K562 (cell line): ENCODE data around the gene DPF1. TPM values are rescaled to one million over a fixed set of nuclear protein-coding genes. Genes with fewer than 3 reads are reported as not detected.

ENCODE experiments used
- ARID1B ChIP-seq: fragments of 450-650 bp; IDR thresholded peaks from 2 replicates; pipeline ENCODE4 v1.6.1; 2016; ENCODE audit warnings: antibody characterized with exemption, mild to moderate bottlenecking, inconsistent platforms
- CBFA2T3 ChIP-seq: fragments of 450-650 bp; IDR thresholded peaks from 2 replicates; pipeline ENCODE4 v1.6.1; 2017
- CBX1 ChIP-seq: sonication (generic); IDR thresholded peaks from 2 replicates; pipeline ENCODE4 v1.6.1; 2016; ENCODE audit warnings: antibody characterized with exemption, low read depth, mild to moderate bottlenecking
- CSDE1 ChIP-seq, 2 experiments: fragments of 450-650 bp; IDR thresholded peaks; 2 replicates each; pipeline ENCODE4 v1.6.1; 2016; ENCODE audit warnings: mild to moderate bottlenecking in 1 of 2
- ESRRA ChIP-seq: fragments of 450-650 bp; IDR thresholded peaks from 2 replicates; pipeline ENCODE4 v1.6.1; 2014; ENCODE audit warnings: low read depth, mild to moderate bottlenecking, moderate library complexity, borderline replicate concordance
- MAFG ChIP-seq: fragments of 450-650 bp; conservative IDR thresholded peaks from 2 replicates; pipeline ENCODE4 v1.6.1; 2016; ENCODE audit warnings: missing genetic modification characterization, missing compliant biosample characterization
- MCM3 ChIP-seq: fragments of 450-650 bp; IDR thresholded peaks from 2 replicates; pipeline ENCODE4 v1.6.1; 2016
- MIER1 ChIP-seq: fragments of 450-650 bp; IDR thresholded peaks from 2 replicates; pipeline ENCODE4 v1.6.1; 2016; ENCODE audit warnings: antibody characterized with exemption, mild to moderate bottlenecking, low read depth
- POLR3G ChIP-seq: IDR thresholded peaks from 2 replicates; pipeline ENCODE4 v1.6.1; 2011; ENCODE audit not compliant: insufficient read length, insufficient replicate concordance; ENCODE audit errors: extremely low read depth
- RFX7 ChIP-seq: fragments of 250-450 bp; sonication (Bioruptor Pico); IDR thresholded peaks from 2 replicates; pipeline ENCODE4 v1.5.1; 2021; ENCODE audit warnings: mild to moderate bottlenecking
- SAFB ChIP-seq: fragments of 200-400 bp; formaldehyde crosslinking; IDR thresholded peaks from 2 replicates; pipeline ENCODE4 v1.6.1; 2017; ENCODE audit warnings: low read depth, low read length, borderline replicate concordance
- ZNF12 ChIP-seq: sonication (generic); formaldehyde crosslinking; IDR thresholded peaks from 2 replicates; pipeline ENCODE4 v1.4.0; 2020; ENCODE audit warnings: mild to moderate bottlenecking, missing genetic modification reagents
- ZNF384 ChIP-seq: IDR thresholded peaks from 2 replicates; pipeline ENCODE4 v1.6.1; 2012; ENCODE audit warnings: low read depth, low read length, improper control_type of control experiment
- polyA plus RNA-seq, 8 experiments: library from polyadenylated mRNA; depleted of rRNA in 4 of 8; stranded (reverse) in 5 of 8; unstranded in 3 of 8; fragments of >200 nt; fragmentation: Nextera tagmentation in 2 of 8; fragmentation: Illumina TruSeq in 1 of 8; extraction: Ambion mirVana in 2 of 8; extraction: Trizol in 1 of 8; gene quantifications; 2 replicates each; pipeline versions ENCODE4 v1.2.1 to v1.2.3, GENCODE V29; 2011 to 2014; ENCODE audit warnings: inconsistent platforms in 1 of 8, missing spikeins in 1 of 8
- total RNA-seq, 7 experiments: library from RNA; depleted of rRNA in 6 of 7; stranded (reverse); fragments of >200 nt in 6 of 7; fragmentation: Illumina TruSeq in 2 of 7; extraction: Trizol in 2 of 7; gene quantifications; 2 replicates each; pipeline versions ENCODE4 v1.2.1 to v1.2.3, GENCODE V29; 2011 to 2021; ENCODE audit warnings: low replicate concordance in 1 of 7
- TF ChIP-seq, protein P1 (sequence below): fragments of 150-350 bp; conservative IDR thresholded peaks from 2 replicates; pipeline ENCODE4 v1.6.1; 2014; ENCODE audit warnings: low read length

The DPF1 gene
- total and polyA plus RNA-seq, 9 of the 15 experiments (the other 6 are each of a cell fraction or from before 2014, with no cell fraction given): 0.10 to 5.7 (median 3.1) TPM

DNA sequence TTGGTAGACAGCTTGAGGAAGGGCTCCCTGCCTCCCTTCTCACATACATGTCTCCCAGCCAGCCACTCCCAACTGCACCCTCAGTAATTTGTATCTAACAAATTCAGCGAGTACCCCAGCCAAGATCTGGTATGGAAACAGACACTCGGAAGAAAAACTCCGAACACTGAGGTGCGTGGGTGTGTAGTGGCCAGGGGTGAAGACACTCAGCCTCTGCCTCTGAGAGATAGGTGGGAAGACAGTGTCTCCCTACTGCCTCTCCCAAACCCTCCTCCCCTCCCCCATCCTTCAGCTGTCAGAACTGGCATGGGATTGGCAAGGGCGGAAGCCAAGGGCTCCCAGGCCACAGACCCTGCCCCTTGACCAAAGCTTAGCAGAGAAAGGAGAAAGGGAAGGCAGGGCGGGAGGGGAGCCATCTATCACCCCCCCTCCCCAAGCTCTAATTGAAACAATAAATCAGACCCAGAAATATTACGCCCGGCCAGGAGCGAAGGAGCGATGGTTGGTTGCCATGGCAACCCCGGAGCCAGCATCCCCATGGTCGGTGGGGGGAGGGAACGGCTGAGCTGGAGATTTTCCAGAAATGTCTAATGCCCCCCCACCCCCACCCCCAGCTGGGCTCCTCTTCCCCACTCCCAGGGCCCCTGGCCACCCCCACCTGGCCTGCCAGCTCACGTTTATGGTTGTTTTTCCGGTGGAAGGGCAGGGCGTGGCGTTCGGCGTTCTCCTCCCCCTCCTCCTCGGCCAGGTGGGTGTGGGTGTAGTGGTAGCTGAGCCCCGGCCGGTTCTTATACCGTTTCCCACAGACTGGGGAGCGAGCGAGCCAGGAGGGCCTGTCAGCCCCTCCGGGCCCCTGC is 7.0 kb downstream of the DPF1 start (continued):
- TF ChIP-seq MIER1: no peak
- TF ChIP-seq MCM3: no peak
- TF ChIP-seq ZNF12: no peak
- no peak for TF ChIP-seq ARID1B
- TF ChIP-seq POLR3G: no peak
- TF ChIP-seq MAFG (tag): no peak
- TF ChIP-seq ESRRA: no peak
- TF ChIP-seq SAFB: no peak
- peak; percentile 46; the same call in 1 of the 2 replicates for TF ChIP-seq CBFA2T3
- peak in 1 of 2 experiments; percentile 53; a peak in 1 of 4 replicates for TF ChIP-seq CSDE1 (IDR thresholded peaks at IDR 0.05)
- TF ChIP-seq CBX1: no peak
- TF ChIP-seq ZNF384: no peak
- TF ChIP-seq RFX7 (CRISPR knock-in tag): no peak
- TF ChIP-seq, protein P1, sequence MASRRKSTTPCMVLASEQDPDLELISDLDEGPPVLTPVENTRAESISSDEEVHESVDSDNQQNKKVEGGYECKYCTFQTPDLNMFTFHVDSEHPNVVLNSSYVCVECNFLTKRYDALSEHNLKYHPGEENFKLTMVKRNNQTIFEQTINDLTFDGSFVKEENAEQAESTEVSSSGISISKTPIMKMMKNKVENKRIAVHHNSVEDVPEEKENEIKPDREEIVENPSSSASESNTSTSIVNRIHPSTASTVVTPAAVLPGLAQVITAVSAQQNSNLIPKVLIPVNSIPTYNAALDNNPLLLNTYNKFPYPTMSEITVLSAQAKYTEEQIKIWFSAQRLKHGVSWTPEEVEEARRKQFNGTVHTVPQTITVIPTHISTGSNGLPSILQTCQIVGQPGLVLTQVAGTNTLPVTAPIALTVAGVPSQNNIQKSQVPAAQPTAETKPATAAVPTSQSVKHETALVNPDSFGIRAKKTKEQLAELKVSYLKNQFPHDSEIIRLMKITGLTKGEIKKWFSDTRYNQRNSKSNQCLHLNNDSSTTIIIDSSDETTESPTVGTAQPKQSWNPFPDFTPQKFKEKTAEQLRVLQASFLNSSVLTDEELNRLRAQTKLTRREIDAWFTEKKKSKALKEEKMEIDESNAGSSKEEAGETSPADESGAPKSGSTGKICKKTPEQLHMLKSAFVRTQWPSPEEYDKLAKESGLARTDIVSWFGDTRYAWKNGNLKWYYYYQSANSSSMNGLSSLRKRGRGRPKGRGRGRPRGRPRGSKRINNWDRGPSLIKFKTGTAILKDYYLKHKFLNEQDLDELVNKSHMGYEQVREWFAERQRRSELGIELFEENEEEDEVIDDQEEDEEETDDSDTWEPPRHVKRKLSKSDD: no peak
